ENCODE data around the gene NRXN2.

- TF ChIP-seq POLR2AphosphoS5 (IDR thresholded peaks at IDR 0.05; ENCODE audit: borderline replicate concordance, low read depth, low read length) (no peak), EZH2 (IDR thresholded peaks at IDR 0.05) (no peak)
Measured at GRCh38 chr11:64686466-64687170, 36.4 kb downstream of the NRXN2 start.
